MG63 (cell line): ENCODE results near the gene POLD3. TPM values are rescaled to one million over a fixed set of nuclear protein-coding genes. Genes with fewer than 3 reads are reported as not detected.
"Not testable (repeated sequence)": the region's sequence is repeated elsewhere in the genome, so short reads cannot be mapped to it uniquely, and the experiment has no call there.

Experiments used
- DNase-seq: peaks from one replicate; pipeline ENCODE4 v3.0.0-alpha.2; 2020
- H3K27me3 ChIP-seq: fragments of 250-450 bp; sonication (Bioruptor Pico); 2 replicates; pipeline ENCODE4 v1.5.1; 2020; ENCODE audit warnings: mild to moderate bottlenecking, moderate library complexity
- H3K36me3 ChIP-seq: fragments of 250-450 bp; sonication (Bioruptor Pico); 2 replicates; pipeline ENCODE4 v1.5.1; 2020; ENCODE audit warnings: mild to moderate bottlenecking, moderate library complexity
- H3K4me3 ChIP-seq: fragments of 250-450 bp; sonication (Bioruptor Pico); 2 replicates; pipeline ENCODE4 v1.5.1; 2020; ENCODE audit warnings: mild to moderate bottlenecking, moderate library complexity
- H3K9me3 ChIP-seq: fragments of 250-450 bp; sonication (Bioruptor Pico); 2 replicates; pipeline ENCODE4 v1.5.1; 2020; ENCODE audit warnings: mild to moderate bottlenecking, moderate library complexity
- total RNA-seq: library from RNA; depleted of rRNA; stranded (reverse); fragments of >200 nt; shearing (Covaris generic); gene quantifications from 2 replicates; pipeline ENCODE4 v1.2.3, GENCODE V29; 2014; ENCODE audit warnings: low replicate concordance

POLD3 gene
- total RNA-seq, 1 experiment from 2014 or later = 22.9 TPM

GRCh38 chr11:74575999-74576398 lies 16.4 kb upstream of the POLD3 start:
- Histone ChIP-seq H3K4me3 (no peak overlapping the region), H3K9me3 (no peaks in the 10 kb centered on the region), H3K27me3 (peaks cover 4% of the 10 kb centered on the region; the same call in 1 of the 2 replicates), H3K36me3 (no peaks in the 10 kb centered on the region)
- DNase-seq = no peak

- Histone ChIP-seq H3K27me3 (peaks cover 2% of the 10 kb centered on the region; the same call in 1 of the 2 replicates), H3K36me3 (no peaks in the 10 kb centered on the region), H3K9me3 (no peaks in the 10 kb centered on the region), H3K4me3 (no peak overlapping the region)
- DNase-seq = no peak
Measured at GRCh38 chr11:74577181-74577580, 15.2 kb upstream of the POLD3 start.

GRCh38 chr11:74577624-74578396 lies 14.6 kb upstream of the POLD3 start:
- Histone ChIP-seq H3K4me3 (no peak overlapping the region), H3K36me3 (no peaks in the 10 kb centered on the region), H3K27me3 (peaks cover 2% of the 10 kb centered on the region; the same call in 1 of the 2 replicates), H3K9me3 (no peaks in the 10 kb centered on the region)
- DNase-seq = peak; percentile 20

GRCh38 chr11:74579577-74580270 lies 12.7 kb upstream of the POLD3 start:
- no peak for DNase-seq
- H3K9me3 ChIP-seq = no peaks in the 10 kb centered on the region
- H3K27me3 ChIP-seq = no peaks in the 10 kb centered on the region
- no peaks in the 10 kb centered on the region for H3K36me3 ChIP-seq
- H3K4me3 ChIP-seq = no peak overlapping the region

DNA sequence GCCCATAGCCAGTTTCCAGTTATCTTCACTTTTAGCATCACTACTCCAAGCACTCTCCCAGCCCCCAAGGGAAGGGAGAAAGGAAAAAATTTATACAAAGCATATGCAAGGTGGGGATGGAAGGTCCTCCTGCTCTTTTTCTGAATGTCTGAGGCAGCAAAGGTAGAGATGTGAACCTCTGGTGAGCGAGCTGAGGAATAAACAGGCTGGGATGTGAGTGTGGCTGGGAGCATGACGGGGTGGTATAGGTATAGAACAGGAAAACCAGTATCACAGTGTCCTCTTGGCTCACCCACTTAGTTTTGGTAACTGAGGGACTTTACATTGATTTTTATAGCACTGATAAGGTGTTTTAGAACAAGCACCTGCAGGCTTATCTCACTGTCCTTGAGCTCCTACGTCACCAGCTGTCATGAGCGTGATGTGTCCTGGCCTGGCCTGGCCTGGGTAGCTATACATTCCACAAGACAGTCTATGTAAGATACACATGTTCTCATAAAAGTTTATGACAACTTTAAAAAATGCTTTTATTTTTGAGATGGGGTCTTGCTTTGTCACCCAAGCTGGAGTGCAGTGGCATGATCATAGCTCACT lies 10.3 kb upstream of the POLD3 start:
- no peaks in the 10 kb centered on the region for H3K9me3 ChIP-seq
- no peak overlapping the region for H3K4me3 ChIP-seq
- no peaks in the 10 kb centered on the region for H3K27me3 ChIP-seq
- H3K36me3 ChIP-seq = no peaks in the 10 kb centered on the region
- DNase-seq = no peak

GRCh38 chr11:74583024-74583624 lies 9.3 kb upstream of the POLD3 start:
- no peak for DNase-seq
- H3K36me3 ChIP-seq = no peaks in the 10 kb centered on the region
- no peaks in the 10 kb centered on the region for H3K9me3 ChIP-seq
- no peak overlapping the region for H3K4me3 ChIP-seq
- H3K27me3 ChIP-seq = no peaks in the 10 kb centered on the region

- H3K36me3 ChIP-seq = peaks cover 16% of the 10 kb centered on the region
- H3K4me3 ChIP-seq, H3K9me3 ChIP-seq, DNase-seq, H3K27me3 ChIP-seq: not testable (repeated sequence)
Measured at GRCh38 chr11:74590492-74590891, 1.9 kb upstream of the POLD3 start.

DNA sequence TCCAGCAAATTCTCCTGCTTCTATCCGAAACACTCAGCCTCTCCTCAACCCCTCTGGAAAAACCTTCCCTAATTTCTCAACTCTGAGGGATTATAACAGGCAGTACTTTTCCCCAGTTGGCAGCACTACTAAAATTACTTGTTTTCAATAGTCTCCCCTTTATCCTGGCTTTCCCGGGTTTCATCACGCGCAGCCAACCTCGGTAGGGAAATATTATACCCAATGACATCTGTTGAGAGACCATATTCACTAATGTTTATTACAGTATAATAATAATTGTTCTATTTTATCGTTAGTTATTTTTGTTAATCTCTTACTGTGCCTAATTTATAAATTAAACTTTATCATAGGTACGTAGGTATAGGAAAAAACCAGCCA lies 330 bp upstream of the POLD3 start:
- no peaks in the 10 kb centered on the region for H3K27me3 ChIP-seq
- DNase-seq = no peak
- H3K4me3 ChIP-seq = peak overlapping the region; percentile 86
- peaks cover 29% of the 10 kb centered on the region for H3K36me3 ChIP-seq
- no peaks in the 10 kb centered on the region for H3K9me3 ChIP-seq

GRCh38 chr11:74593463-74593862 lies 1.1 kb downstream of the POLD3 start:
- H3K36me3 ChIP-seq = peaks cover 37% of the 10 kb centered on the region
- no peak for DNase-seq
- H3K4me3 ChIP-seq = peak overlapping the region; percentile 86
- H3K9me3 ChIP-seq = no peaks in the 10 kb centered on the region
- no peaks in the 10 kb centered on the region for H3K27me3 ChIP-seq

GRCh38 chr11:74602637-74603556 lies 10.5 kb downstream of the POLD3 start:
- DNase-seq = no peak
- Histone ChIP-seq H3K27me3 (no peaks in the 10 kb centered on the region), H3K4me3 (no peak overlapping the region), H3K36me3 (peaks cover 53% of the 10 kb centered on the region), H3K9me3 (no peaks in the 10 kb centered on the region)

- Histone ChIP-seq H3K9me3 (no peaks in the 10 kb centered on the region), H3K4me3 (no peak overlapping the region), H3K36me3 (peaks cover 52% of the 10 kb centered on the region), H3K27me3 (no peaks in the 10 kb centered on the region)
- no peak for DNase-seq
Measured at GRCh38 chr11:74603845-74604244, 11.5 kb downstream of the POLD3 start.

GRCh38 chr11:74604311-74604710 lies 11.9 kb downstream of the POLD3 start:
- Histone ChIP-seq H3K36me3 (peaks cover 49% of the 10 kb centered on the region), H3K4me3 (no peak overlapping the region), H3K9me3 (no peaks in the 10 kb centered on the region), H3K27me3 (no peaks in the 10 kb centered on the region)
- DNase-seq = no peak

- Histone ChIP-seq H3K27me3 (no peaks in the 10 kb centered on the region), H3K9me3 (no peaks in the 10 kb centered on the region), H3K36me3 (peaks cover 45% of the 10 kb centered on the region), H3K4me3 (no peak overlapping the region)
- no peak for DNase-seq
Measured at GRCh38 chr11:74605403-74605802, 13.0 kb downstream of the POLD3 start.

- H3K36me3 ChIP-seq = peaks cover 61% of the 10 kb centered on the region
- H3K4me3 ChIP-seq = no peak overlapping the region
- H3K27me3 ChIP-seq = no peaks in the 10 kb centered on the region
- H3K9me3 ChIP-seq = no peaks in the 10 kb centered on the region
- no peak for DNase-seq
Measured at GRCh38 chr11:74608431-74608830, 16.0 kb downstream of the POLD3 start.

DNA sequence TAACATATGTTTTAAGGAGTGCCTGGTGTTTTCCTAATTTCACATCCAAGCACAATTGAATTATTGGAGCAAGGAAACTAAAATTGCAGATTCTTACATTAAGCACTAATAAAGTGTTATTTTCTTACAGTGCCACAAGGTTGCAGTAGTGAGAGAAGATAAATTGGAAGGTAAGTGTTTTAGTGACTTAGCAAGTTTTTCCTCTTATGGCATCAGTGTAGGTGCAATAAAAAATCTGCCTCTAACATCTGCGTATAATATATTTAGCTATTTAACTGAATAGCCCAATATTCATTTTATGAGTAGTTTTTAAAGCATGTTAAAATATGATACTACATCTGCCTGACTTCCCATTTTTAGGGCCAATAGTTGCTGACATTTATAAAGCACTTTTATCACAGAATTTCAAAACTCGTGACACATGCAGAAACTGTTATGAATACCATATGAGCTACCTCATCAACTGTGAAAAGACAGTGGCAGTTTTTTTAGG lies 19.0 kb downstream of the POLD3 start:
- no peaks in the 10 kb centered on the region for H3K27me3 ChIP-seq
- peaks cover 60% of the 10 kb centered on the region for H3K36me3 ChIP-seq
- no peak overlapping the region for H3K4me3 ChIP-seq
- no peaks in the 10 kb centered on the region for H3K9me3 ChIP-seq
- no peak for DNase-seq

GRCh38 chr11:74612877-74613276 lies 20.5 kb downstream of the POLD3 start:
- H3K4me3 ChIP-seq = no peak overlapping the region
- peaks cover 63% of the 10 kb centered on the region for H3K36me3 ChIP-seq
- no peaks in the 10 kb centered on the region for H3K27me3 ChIP-seq
- no peak for DNase-seq
- no peaks in the 10 kb centered on the region for H3K9me3 ChIP-seq
